Psoas muscle (tissue), 8 donors: Measurements from ENCODE around the gene KCNJ12. TPM values are rescaled to one million over a fixed set of nuclear protein-coding genes. Genes with fewer than 3 reads are reported as not detected.
"Not testable (repeated sequence)": the region's sequence is repeated elsewhere in the genome, so short reads cannot be mapped to it uniquely, and the experiment has no call there.

Experiments used
- ATAC-seq, 4 donors: fragments of 200-7000 bp; cut with Tn5 transposase; one replicate each; pipeline ENCODE4 v1.9.1; 2020; ENCODE audit warnings: moderate library complexity in 3 of 4, mild to moderate bottlenecking in 2 of 4
- DNase-seq, 2 donors: peaks; one replicate each; pipeline ENCODE4 v3.0.0-alpha.2; 2020
- H3K27ac ChIP-seq: fragments of 200-600 bp; one replicate; pipeline ENCODE4 v1.8.0; 2022
- H3K27me3 ChIP-seq, 3 donors: fragments of 200-600 bp in 1 of 3; one replicate each; pipeline versions ENCODE4 v1.6.1 to v1.8.0; 2013 to 2022; ENCODE audit warnings: low read length in 2 of 3, mild to moderate bottlenecking in 2 of 3, moderate library complexity in 1 of 3; ENCODE audit not compliant: insufficient read depth in 3 of 3
- H3K36me3 ChIP-seq, 2 donors: fragments of 200-600 bp in 1 of 2; one replicate each; pipeline versions ENCODE4 v1.6.1 to v1.8.0; 2013 to 2022; ENCODE audit warnings: low read depth in 1 of 2, mild to moderate bottlenecking in 1 of 2, moderate library complexity in 1 of 2; ENCODE audit not compliant: insufficient read depth in 1 of 2
- H3K4me1 ChIP-seq: fragments of 200-600 bp; one replicate; pipeline ENCODE4 v1.8.0; 2022
- H3K4me3 ChIP-seq: fragments of 200-600 bp; one replicate; pipeline ENCODE4 v1.8.0; 2022; ENCODE audit warnings: mild to moderate bottlenecking
- H3K9me3 ChIP-seq: fragments of 200-600 bp; one replicate; pipeline ENCODE4 v1.8.0; 2022
- WGBS, 3 donors: extraction: QIAGEN DNeasy Blood & Tissue Kit; methylation state at CpG; one replicate each; pipeline versions ENCODE4 v1.1.6 to v1.1.7; 2013; 5-methylcytosine and 5-hydroxymethylcytosine counted together
- intact Hi-C, 2 donors: fragments of 100-400 bp; cut with DNase I; formaldehyde crosslinking; loops; one replicate each; pipeline versions ENCODE4 v1.11.0 to v1.14.2; 2022
- polyA plus RNA-seq, 3 donors: library from polyadenylated mRNA; stranded (reverse); fragments of 200-250 nt; gene quantifications; one replicate each; pipeline ENCODE4 v1.2.3, GENCODE V29; 2013
- total RNA-seq, 4 donors: library from RNA; stranded (reverse); fragmentation: NEBNext Ultra II Directional in 2 of 4; extraction: Animal tissue kit (Norgen Biotek cat#: 25700) in 2 of 4; gene quantifications; one replicate each; pipeline versions ENCODE4 v1.2.1 to v1.2.4, GENCODE V29; 2021 to 2023
- TF ChIP-seq, protein P1 (sequence below): fragments of 200-600 bp; IDR thresholded peaks from one replicate; pipeline ENCODE4 v1.8.0; 2022; ENCODE audit warnings: antibody characterized with exemption
- donor health status: healthy with polysubstance abuse.
- donor health status: DM: no; HTN: no; CAD: no; lungs with moderate emphysema.
- donor health status: Bipolar disorder and iron deficiency.
- donor health status: healthy.
- donor health status: DM: yes; HTN: yes; CAD: no.
- donor health status: DM: no; HTN: no; CAD: no.
- donor health status: DM: no; HTN: no; CAD: no.
- donor health status: DM: yes; HTN: yes; CAD: no.

The KCNJ12 gene
- total and polyA plus RNA-seq, 7 donors = 5.2 to 42.7 (median 19.3) TPM

DNA sequence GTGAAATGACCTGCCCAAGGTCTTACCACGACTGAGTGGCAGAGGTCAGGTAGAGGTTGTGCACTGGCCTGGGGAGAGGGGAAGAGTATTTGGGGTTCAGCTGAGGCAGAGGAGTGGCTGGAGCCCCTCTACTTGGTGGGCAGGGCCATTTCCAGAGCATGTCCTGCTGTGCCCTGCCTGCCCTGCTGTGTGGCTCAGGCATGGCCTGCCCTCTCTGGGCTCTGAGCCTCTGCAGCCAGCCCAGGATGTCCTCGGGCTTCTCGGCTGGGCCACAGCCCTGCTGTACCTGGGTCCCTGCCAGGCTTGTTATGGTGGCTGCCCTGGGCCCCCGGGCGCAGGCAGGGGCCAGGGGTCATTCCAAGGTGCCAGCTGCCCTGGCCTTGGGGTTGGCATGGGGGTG is 19.6 kb downstream of the KCNJ12 start:
- no peaks in the 10 kb centered on the region for H3K27me3 ChIP-seq
- H3K36me3 ChIP-seq = no peaks in the 10 kb centered on the region
- H3K9me3 ChIP-seq = no peaks in the 10 kb centered on the region
- peak overlapping the region; percentile 30 for H3K27ac ChIP-seq
- intact Hi-C loops = loop anchor here in 1 of 2 donors (10.0 kb wide), 2 partner anchors 49 to 391 kb away; no protein-coding TSS in a partner anchor
- ATAC-seq (no peak), DNase-seq (no peak)
- no peak overlapping the region for H3K4me3 ChIP-seq
- TF ChIP-seq, protein P1, sequence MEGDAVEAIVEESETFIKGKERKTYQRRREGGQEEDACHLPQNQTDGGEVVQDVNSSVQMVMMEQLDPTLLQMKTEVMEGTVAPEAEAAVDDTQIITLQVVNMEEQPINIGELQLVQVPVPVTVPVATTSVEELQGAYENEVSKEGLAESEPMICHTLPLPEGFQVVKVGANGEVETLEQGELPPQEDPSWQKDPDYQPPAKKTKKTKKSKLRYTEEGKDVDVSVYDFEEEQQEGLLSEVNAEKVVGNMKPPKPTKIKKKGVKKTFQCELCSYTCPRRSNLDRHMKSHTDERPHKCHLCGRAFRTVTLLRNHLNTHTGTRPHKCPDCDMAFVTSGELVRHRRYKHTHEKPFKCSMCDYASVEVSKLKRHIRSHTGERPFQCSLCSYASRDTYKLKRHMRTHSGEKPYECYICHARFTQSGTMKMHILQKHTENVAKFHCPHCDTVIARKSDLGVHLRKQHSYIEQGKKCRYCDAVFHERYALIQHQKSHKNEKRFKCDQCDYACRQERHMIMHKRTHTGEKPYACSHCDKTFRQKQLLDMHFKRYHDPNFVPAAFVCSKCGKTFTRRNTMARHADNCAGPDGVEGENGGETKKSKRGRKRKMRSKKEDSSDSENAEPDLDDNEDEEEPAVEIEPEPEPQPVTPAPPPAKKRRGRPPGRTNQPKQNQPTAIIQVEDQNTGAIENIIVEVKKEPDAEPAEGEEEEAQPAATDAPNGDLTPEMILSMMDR = no peak
- WGBS, 3 donors = 52 to 74% (median 66%) methylated on average over 5 of the region's 5 CpGs
- peaks cover 15% of the 10 kb centered on the region for H3K4me1 ChIP-seq

DNA sequence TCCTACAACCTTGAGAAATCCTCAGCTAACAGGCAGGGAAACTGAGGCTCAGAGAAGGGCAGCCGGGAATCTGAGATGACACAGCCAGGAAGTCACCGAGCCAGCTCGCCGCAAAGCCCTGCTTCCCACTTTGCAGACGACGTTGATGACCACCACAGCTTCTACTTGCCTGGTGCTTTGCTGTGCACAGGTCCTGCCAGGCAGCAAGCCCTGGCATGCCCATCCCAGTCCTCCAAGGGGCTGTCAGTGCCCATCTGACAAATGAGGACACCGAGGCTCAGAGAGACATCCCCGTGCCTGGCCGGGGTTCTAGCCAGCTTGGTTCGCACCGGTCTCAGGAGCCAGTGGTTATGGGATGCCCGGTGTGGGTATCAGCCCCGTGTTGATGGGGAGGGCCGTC is 20.1 kb downstream of the KCNJ12 start:
- intact Hi-C loops = loop anchor here in 1 of 2 donors (10.0 kb wide), 2 partner anchors 49 to 391 kb away; no protein-coding TSS in a partner anchor
- no peaks in the 10 kb centered on the region for H3K27me3 ChIP-seq
- no peaks in the 10 kb centered on the region for H3K36me3 ChIP-seq
- H3K27ac ChIP-seq = peak overlapping the region; percentile 30
- TF ChIP-seq, protein P1 = no peak
- no peaks in the 10 kb centered on the region for H3K9me3 ChIP-seq
- peaks cover 15% of the 10 kb centered on the region for H3K4me1 ChIP-seq
- ATAC-seq (no peak), DNase-seq (no peak)
- WGBS, 3 donors = 77 to 86% (median 81%) methylated on average over 14 of the region's 14 CpGs
- H3K4me3 ChIP-seq = no peak overlapping the region

DNA sequence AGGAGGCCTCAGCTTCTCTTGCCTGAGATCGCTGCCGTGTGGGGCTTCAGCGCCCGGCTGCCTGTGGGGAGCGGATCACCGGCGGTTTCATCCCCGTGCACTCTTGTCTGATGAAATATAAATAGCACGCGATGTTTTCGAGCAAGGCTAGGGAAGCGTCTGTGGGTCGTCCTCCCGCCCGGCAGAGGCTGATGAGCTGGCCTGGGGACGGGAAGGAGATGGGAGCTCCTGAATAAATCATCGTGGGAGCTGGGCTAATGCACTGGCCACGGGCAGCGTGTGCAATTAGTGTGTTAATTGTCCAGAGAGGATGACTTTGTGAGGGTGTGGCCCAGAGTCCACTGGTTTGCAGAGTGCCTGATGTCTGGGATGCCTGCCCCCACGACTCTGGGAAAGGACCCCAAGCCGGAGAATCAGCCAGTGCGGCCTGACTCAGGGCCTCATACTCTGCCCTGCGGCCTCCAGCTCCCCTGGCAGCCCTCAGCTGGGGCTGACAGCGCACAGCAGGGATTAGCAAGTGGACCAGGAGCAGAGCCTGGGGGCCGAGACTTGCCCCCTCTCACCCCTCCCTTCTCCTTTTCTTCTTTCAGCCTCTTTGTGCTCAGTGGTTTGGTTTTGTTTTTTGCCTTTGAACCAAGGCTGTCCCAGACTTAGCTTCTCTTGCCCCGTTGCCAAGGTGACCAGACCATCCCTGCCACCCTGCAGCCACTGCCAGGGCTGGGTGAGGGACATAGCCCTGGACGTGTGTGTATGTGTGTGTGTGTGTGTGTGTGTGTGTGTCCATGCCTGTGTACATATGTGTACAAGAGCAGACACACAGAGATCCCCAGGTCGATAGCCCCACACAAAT is 21.4 kb downstream of the KCNJ12 start:
- peak in 3 of 4 donors; percentile 21 to 54 (median 34) for ATAC-seq
- 49 to 71% (median 57%) methylated on average over 28 of the region's 28 CpGs for WGBS, 3 donors
- Histone ChIP-seq H3K4me1 (peaks cover 11% of the 10 kb centered on the region), H3K36me3 (no peaks in the 10 kb centered on the region), H3K4me3 (no peak overlapping the region), H3K27me3 (no peaks in the 10 kb centered on the region), H3K27ac (peak overlapping the region; percentile 41), H3K9me3 (no peaks in the 10 kb centered on the region)
- TF ChIP-seq, protein P1 = no peak
- intact Hi-C loops = loop anchor here in 1 of 2 donors (10.0 kb wide), 2 partner anchors 47 to 393 kb away; no protein-coding TSS in a partner anchor
- peak in 1 of 2 donors; percentile 43 for DNase-seq

DNA sequence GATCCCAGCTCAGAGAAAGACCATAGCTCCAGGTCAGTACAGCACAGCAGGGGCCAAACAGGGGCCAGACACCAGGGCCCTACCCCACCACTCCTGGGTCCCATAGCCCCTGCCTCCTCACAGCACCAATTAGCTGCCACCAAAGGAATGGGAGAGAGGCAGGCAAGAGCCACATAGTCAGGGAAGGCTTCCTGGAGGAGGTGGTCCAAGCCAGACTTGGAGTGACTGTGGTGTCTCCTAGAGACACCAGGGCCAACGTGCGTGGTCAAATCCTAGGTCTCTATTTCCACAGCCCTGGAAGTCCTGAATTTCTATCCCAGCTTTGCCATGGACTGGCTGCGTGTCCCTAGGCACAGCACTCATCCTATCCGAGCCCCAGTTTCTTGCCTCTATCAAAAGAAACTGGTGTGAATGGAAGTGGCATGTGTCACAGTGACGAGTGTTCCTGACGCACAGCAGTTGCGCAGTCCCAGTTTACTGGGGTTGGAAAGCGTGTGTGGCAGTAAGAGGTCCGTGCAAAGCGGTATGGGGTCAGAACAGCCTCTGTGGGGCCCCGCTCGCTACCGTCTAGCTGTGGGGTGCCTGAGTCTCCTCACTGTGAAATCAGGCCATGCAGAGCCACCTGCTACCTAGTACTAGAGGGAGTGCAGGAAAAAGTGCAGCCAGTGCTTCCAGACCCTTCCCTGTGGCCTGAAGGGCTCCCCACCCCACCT is 23.5 kb downstream of the KCNJ12 start:
- 87 to 95% (median 92%) methylated on average over 13 of the region's 13 CpGs for WGBS, 3 donors
- H3K9me3 ChIP-seq = no peaks in the 10 kb centered on the region
- intact Hi-C loops = loop anchor here in 1 of 2 donors (10.0 kb wide), 2 partner anchors 45 to 395 kb away; no protein-coding TSS in a partner anchor
- no peak overlapping the region for H3K4me3 ChIP-seq
- TF ChIP-seq, protein P1 = no peak
- H3K27ac ChIP-seq = no peak overlapping the region
- no peaks in the 10 kb centered on the region for H3K36me3 ChIP-seq
- H3K4me1 ChIP-seq = peaks cover 18% of the 10 kb centered on the region
- H3K27me3 ChIP-seq = no peaks in the 10 kb centered on the region
- ATAC-seq (no peak), DNase-seq (no peak)

DNA sequence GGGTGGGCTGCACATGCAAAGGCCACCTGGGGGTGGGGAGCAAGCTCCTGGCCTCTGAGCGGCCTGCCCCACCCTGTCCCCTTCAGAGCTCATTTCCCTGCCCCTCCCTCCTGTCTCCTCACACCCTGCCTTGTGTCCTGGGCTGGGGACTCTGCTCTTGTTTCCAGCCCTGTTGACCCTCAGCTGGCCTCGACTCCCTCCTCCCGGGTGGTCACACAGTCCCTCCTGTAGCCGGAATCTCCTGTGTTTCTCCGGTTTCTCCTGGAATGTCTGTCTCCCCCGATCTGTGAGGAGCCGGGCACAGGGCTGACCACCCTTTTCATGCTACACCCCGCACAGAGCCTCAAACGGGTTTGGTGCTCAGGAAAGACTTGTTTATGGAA is 24.0 kb downstream of the KCNJ12 start:
- ATAC-seq, intact Hi-C loops, H3K27ac ChIP-seq, H3K27me3 ChIP-seq, H3K9me3 ChIP-seq, H3K36me3 ChIP-seq, DNase-seq, H3K4me3 ChIP-seq: not testable (repeated sequence)
- WGBS, 3 donors = 69 to 79% (median 73%) methylated on average over 5 to 9 of the region's 9 CpGs
- peaks cover 18% of the 10 kb centered on the region for H3K4me1 ChIP-seq
